WTC11 (cell line): ENCODE results near the gene SETD7.

Experiments used
- ATF3 ChIP-seq: sonication (generic); formaldehyde crosslinking; conservative IDR thresholded peaks from 2 replicates; pipeline ENCODE4 v1.8.1; 2022; ENCODE audit warnings: mild to moderate bottlenecking, missing genetic modification reagents
- IRF2 ChIP-seq: sonication (generic); formaldehyde crosslinking; IDR thresholded peaks from 2 replicates; pipeline ENCODE4 v1.8.0; 2022; ENCODE audit warnings: low read depth, missing genetic modification reagents, borderline replicate concordance
- ZNF138 ChIP-seq: sonication (generic); formaldehyde crosslinking; conservative IDR thresholded peaks from 2 replicates; pipeline ENCODE4 v1.8.1; 2022; ENCODE audit warnings: mild to moderate bottlenecking, moderate library complexity, missing genetic modification reagents
- TF ChIP-seq, protein P1 (sequence below): sonication (generic); formaldehyde crosslinking; IDR thresholded peaks from 2 replicates; pipeline ENCODE4 v1.8.1; 2022; ENCODE audit warnings: low read depth, missing genetic modification reagents, borderline replicate concordance
- TF ChIP-seq, protein P2 (sequence below): fragments of 200-600 bp; IDR thresholded peaks from 2 replicates; pipeline ENCODE4 v1.8.0; 2022; ENCODE audit warnings: antibody characterized with exemption
- TF ChIP-seq, protein P3 (sequence below): sonication (generic); formaldehyde crosslinking; IDR thresholded peaks from 2 replicates; pipeline ENCODE4 v1.8.0; 2022; ENCODE audit warnings: mild to moderate bottlenecking, missing genetic modification reagents

DNA sequence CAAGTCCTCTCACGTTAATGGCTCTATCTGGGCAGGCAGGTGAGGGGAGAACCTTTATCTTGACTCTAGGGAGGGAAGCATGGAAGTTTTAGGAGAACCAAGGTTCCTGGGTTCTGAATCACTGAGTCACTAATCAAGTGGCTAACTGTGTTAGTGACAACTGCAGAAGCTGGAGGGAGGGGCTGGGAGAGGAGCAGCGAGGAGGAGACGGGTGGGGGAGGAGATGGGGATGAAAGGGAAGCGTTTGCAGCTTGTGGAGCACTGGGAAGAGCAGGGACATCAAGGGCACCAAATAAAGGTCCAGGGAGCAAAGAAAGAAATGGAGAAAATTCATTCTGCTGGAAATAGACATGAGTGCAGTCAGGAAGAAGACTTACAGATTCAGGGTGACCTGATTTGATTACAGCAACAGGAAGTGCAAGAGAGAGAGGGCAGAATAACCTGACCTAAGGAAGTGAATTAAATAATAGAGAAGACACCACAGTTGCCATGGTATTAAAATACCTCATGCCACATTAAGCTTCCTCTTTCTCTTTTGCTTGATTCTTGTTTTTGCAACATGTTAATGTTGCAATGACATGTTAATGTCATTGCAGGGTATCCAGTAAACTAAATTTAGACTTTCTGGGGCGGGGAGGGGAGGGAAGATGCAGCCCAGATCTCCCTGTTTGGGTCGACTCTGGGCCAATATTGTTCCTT is 4.5 kb upstream of the SETD7 start:
- TF ChIP-seq, protein P1, sequence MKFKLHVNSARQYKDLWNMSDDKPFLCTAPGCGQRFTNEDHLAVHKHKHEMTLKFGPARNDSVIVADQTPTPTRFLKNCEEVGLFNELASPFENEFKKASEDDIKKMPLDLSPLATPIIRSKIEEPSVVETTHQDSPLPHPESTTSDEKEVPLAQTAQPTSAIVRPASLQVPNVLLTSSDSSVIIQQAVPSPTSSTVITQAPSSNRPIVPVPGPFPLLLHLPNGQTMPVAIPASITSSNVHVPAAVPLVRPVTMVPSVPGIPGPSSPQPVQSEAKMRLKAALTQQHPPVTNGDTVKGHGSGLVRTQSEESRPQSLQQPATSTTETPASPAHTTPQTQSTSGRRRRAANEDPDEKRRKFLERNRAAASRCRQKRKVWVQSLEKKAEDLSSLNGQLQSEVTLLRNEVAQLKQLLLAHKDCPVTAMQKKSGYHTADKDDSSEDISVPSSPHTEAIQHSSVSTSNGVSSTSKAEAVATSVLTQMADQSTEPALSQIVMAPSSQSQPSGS (CRISPR knock-in tag) = no peak
- TF ChIP-seq, protein P2, sequence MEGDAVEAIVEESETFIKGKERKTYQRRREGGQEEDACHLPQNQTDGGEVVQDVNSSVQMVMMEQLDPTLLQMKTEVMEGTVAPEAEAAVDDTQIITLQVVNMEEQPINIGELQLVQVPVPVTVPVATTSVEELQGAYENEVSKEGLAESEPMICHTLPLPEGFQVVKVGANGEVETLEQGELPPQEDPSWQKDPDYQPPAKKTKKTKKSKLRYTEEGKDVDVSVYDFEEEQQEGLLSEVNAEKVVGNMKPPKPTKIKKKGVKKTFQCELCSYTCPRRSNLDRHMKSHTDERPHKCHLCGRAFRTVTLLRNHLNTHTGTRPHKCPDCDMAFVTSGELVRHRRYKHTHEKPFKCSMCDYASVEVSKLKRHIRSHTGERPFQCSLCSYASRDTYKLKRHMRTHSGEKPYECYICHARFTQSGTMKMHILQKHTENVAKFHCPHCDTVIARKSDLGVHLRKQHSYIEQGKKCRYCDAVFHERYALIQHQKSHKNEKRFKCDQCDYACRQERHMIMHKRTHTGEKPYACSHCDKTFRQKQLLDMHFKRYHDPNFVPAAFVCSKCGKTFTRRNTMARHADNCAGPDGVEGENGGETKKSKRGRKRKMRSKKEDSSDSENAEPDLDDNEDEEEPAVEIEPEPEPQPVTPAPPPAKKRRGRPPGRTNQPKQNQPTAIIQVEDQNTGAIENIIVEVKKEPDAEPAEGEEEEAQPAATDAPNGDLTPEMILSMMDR = no peak
- TF ChIP-seq ATF3 (CRISPR knock-in tag) (no peak), ZNF138 (CRISPR knock-in tag) (no peak), IRF2 (CRISPR knock-in tag) (no peak)
- TF ChIP-seq, protein P3, sequence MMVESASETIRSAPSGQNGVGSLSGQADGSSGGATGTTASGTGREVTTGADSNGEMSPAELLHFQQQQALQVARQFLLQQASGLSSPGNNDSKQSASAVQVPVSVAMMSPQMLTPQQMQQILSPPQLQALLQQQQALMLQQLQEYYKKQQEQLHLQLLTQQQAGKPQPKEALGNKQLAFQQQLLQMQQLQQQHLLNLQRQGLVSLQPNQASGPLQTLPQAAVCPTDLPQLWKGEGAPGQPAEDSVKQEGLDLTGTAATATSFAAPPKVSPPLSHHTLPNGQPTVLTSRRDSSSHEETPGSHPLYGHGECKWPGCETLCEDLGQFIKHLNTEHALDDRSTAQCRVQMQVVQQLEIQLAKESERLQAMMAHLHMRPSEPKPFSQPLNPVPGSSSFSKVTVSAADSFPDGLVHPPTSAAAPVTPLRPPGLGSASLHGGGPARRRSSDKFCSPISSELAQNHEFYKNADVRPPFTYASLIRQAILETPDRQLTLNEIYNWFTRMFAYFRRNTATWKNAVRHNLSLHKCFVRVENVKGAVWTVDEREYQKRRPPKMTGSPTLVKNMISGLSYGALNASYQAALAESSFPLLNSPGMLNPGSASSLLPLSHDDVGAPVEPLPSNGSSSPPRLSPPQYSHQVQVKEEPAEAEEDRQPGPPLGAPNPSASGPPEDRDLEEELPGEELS = no peak
